HG02973 (cell line): Measurements from ENCODE around the gene TTI1.
"Not testable (repeated sequence)": the region's sequence is repeated elsewhere in the genome, so short reads cannot be mapped to it uniquely, and the experiment has no call there.

Experiments
- ATAC-seq: cut with Tn5 transposase; IDR thresholded peaks from one replicate; pipeline ENCODE4 v1.9.1; 2021; ENCODE audit warnings: moderate library complexity; ENCODE audit not compliant: unreplicated experiment

Gene TTI1

DNA sequence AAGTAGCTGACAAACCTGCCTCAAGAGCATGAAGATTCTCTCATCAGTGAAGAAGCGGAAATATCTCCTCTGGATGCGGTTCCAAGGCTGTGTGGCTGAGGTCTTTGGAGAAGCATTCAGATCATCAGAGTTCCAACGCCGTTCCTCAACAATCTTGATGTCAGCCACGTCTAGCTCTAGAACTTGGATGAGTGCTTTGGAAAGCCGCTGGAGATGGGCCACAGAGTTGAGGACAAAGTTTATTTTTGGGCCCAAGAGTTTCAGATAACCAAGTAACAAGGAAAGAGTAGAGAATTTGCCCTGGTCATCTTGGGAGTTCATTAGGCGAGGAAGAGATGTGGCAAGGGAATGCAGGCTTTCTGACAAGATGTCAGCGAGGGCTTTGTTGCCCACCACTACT lies 20.9 kb downstream of the TTI1 start:
- no peak for ATAC-seq

DNA sequence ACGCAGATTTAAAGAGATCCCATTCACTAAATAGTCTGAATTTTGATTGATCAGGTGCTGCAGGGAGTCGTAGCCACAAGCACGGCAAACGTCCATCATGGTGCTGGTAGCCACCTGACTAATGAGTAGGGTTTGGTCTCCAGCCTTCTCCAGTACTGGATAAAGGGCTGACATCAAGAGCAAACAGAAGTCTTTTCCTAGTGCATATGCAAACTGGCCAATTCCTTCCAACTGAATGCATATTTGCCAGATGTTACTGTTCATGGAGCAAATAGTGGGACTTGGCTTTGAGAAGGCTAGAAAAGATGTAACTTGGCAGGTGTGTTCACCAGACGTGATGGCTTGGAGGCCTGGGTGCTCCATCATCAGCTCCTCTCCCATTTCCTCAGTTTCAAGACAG lies 21.6 kb downstream of the TTI1 start:
- no peak for ATAC-seq

DNA sequence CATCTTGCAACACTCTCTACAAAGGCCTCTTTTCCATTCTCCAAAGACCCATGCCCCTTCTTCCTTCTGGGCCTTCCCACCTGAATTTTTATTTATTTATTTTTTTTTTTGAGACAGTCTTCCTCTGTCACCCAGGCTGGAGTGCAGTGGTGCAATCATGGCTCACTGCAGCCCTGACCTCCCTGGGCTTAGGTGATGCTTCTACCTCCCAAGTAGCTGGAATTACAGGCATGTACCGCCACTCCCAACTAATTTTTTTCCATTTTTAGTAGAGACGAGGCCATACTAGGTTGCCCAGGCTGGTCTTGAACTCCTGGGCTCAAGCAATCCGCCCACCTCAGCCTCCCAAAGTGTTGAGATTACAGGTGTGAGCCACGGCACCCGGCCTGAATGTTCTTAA lies 23.8 kb downstream of the TTI1 start:
- ATAC-seq, result not testable (repeated sequence)

DNA sequence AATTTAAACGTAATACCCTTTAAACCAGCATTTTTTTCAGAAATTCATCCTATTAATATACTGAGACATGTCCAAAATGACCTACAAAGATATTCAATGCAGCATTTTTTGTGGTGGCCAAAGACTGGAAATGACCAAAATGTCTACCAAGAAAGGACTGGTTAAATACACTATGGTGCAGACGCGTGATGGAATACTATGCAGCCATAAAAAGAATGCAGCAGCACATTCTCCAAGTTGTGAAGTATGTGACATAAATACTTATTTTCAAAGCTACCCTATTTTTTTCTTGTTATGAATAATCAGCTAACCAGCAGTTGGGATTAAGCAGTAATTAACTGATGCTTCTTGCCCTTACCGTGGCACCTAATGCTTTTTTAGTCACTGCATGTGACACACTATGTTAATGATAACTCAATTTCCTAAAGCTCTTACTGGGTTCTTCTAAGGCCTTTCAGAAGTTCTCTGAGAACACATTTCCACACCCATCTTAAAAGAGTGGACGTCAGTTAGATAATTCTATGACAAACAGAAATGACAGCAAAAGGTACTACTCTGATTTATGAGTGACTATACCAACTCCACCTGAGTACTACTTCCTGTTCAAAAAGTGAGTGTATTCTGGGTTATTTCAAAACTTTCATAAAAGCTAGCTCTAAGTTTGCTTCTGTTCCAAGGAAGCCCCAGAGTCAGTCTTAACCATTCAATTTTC lies 24.9 kb downstream of the TTI1 start:
- ATAC-seq, result no peak

- ATAC-seq, result no peak
Observed at GRCh38 chr20:38007526-38007925, 25.7 kb downstream of the TTI1 start.

GRCh38 chr20:38005903-38006302 lies 27.4 kb downstream of the TTI1 start:
- ATAC-seq, result no peak

DNA sequence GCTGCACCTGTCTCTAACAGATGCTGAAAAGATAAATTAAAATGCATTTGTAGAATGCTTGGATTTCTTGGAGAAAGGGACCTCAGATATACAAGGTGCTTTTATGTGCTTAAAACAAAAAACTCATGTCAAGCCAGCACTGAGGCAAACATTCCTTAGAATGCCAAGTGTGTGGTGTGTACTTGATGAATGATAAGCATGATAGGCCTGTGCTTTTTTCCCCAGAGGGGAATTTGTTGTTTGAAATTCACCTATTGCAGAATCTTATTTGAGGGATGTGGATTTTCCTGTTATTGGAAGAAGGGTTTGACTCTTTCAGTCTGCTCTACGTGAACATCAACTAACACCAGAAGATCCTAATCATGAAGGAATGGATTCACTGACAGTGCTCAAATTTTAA lies 28.8 kb downstream of the TTI1 start:
- ATAC-seq, result no peak

DNA sequence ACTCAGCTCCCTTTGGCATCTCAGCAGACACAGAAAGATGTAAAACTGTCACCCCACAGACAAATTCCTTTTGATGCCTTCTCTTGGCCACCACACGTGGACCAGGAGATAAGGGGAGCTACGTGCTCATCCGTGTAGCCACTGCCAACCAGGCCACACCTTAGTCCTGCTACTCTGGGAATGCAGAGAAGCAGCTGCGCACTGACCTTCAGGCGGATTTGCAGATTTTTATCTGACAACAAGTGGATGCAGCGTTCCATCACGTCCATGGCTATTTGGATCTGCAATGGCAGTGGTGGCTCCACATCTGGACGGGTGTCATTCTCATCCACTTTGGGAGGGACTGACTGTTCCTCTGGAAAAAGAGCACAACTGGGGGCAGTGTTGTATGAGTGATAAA lies 30.8 kb downstream of the TTI1 start:
- ATAC-seq, result no peak

DNA sequence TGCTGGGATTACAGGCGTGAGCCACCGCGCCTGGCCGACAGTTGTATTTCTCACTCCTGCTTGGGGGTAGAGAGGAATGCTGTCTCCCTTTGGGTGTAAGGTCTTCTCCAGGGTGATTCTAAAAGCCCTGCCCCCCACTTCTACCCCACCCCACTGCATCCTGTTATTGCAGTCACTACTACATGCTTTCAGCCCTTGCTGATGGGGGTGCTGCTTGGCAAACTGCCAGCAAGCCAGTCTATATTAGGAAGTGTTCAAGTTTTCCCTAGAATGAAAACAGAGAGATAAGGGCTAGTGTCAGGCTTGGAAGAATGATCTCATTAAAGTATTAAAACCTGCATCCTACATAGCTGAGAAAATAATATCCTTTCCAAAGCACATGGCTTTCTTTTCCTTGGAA lies 31.3 kb downstream of the TTI1 start:
- ATAC-seq, result no peak

- ATAC-seq, result no peak
Observed at GRCh38 chr20:38001173-38001875, 31.9 kb downstream of the TTI1 start.

- no peak for ATAC-seq
Observed at GRCh38 chr20:38000293-38000692, 33.0 kb downstream of the TTI1 start.

GRCh38 chr20:37999526-38000263 lies 33.6 kb downstream of the TTI1 start:
- ATAC-seq, result no peak

- ATAC-seq, result no peak
Observed at GRCh38 chr20:37997516-37997915, 35.7 kb downstream of the TTI1 start.

GRCh38 chr20:37995856-37996605 lies 37.2 kb downstream of the TTI1 start:
- ATAC-seq, result no peak

GRCh38 chr20:37994512-37994911 lies 38.7 kb downstream of the TTI1 start:
- ATAC-seq, result no peak

DNA sequence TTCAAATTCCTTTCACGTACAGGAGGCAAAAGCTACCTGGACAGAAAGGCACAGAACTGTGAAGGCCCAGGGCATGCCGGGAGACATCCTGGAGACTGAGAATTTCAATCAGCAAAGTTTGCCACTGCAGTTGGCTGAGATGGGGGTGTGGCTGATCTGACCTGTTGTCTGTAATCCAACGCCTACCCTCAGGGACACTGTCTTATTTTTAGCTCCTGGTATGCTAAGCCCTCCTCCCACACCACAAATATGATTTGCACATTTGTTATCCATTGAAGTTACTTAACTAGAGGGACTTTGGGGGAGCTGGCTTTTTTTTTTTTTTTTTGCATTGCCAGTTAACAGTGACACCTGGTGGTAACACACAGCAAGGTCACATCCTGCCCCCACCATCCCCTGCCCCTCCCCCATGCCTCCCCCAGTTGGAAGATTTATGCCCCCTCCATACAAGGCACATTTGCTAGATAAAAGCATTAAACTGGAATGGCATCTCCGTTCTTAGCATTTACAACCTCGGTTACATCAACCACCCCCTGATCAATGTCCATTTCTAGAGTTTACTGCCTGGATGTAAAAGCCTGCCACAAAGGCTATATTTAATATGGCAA lies 40.4 kb downstream of the TTI1 start:
- no peak for ATAC-seq

- ATAC-seq, result no peak
Observed at GRCh38 chr20:37991908-37992307, 41.3 kb downstream of the TTI1 start.

GRCh38 chr20:37991157-37991866 lies 41.9 kb downstream of the TTI1 start:
- no peak for ATAC-seq

- peak; percentile 89 for ATAC-seq
Observed at GRCh38 chr20:37990571-37991151, 42.6 kb downstream of the TTI1 start.
